T-cell (primary cell): Measurements from ENCODE around the gene HCAR2. TPM values are rescaled to one million over a fixed set of nuclear protein-coding genes. Genes with fewer than 3 reads are reported as not detected.
"Not testable (repeated sequence)": the region's sequence is repeated elsewhere in the genome, so short reads cannot be mapped to it uniquely, and the experiment has no call there.

Experiments used
- ATAC-seq, 4 experiments: fragments of 200-7000 bp in 3 of 4; fragments of 150-1000 bp in 1 of 4; cut with Tn5 transposase; replicated peaks in 1 of 4; 1 replicate in 3 of 4; 2 replicates in 1 of 4; pipeline ENCODE4 v1.10.0; 2021; ENCODE audit warnings: moderate library complexity in 3 of 4, mild to moderate bottlenecking in 2 of 4, moderate number of reproducible peaks in 1 of 4
- CTCF ChIA-PET, 2 donors: fragments of 300-600 bp; sonication (Branson Sonifier 250); formaldehyde crosslinking; loops; one replicate each; lab custom pipeline; 2022; ENCODE audit warnings: antibody characterized with exemption in 2 of 2; lab: Charles Lee
- POLR2A ChIA-PET, 2 donors: fragments of 300-600 bp; sonication (Branson Sonifier 250); formaldehyde crosslinking; loops; one replicate each; lab custom pipeline; 2022; ENCODE audit warnings: antibody characterized with exemption in 2 of 2; lab: Charles Lee
- DNase-seq, 35 experiments: peaks; one replicate each; pipeline versions ENCODE4 v3.0.0 to v3.0.0-alpha.2; 2013 to 2023
- H3K27ac ChIP-seq: one replicate; pipeline ENCODE4 v1.5.1; 2013; ENCODE audit warnings: low read length
- H3K27me3 ChIP-seq, 2 experiments: replicated peaks in 1 of 2; 1 replicate in 1 of 2; 2 replicates in 1 of 2; pipeline versions ENCODE4 v1.6.1 to v1.7.0; 2013; ENCODE audit warnings: low read length in 1 of 2, mixed read lengths in 1 of 2; ENCODE audit not compliant: control insufficient read depth in 2 of 2, insufficient read depth in 2 of 2; ENCODE audit errors: extremely low read depth in 1 of 2
- H3K36me3 ChIP-seq, 2 donors: 1 replicate in 1 of 2; 2 replicates in 1 of 2; pipeline versions ENCODE4 v1.6.1 to v1.7.0; 2013; ENCODE audit warnings: low read length in 1 of 2; ENCODE audit not compliant: control insufficient read depth in 2 of 2, insufficient read depth in 1 of 2; ENCODE audit errors: extremely low read depth in 1 of 2
- H3K4me1 ChIP-seq, 2 experiments: 1 replicate in 1 of 2; 2 replicates in 1 of 2; pipeline versions ENCODE4 v1.6.1 to v1.7.0; 2013; ENCODE audit warnings: low read length in 2 of 2, mixed read lengths in 1 of 2; ENCODE audit not compliant: insufficient read depth in 2 of 2, control insufficient read depth in 1 of 2; ENCODE audit errors: extremely low read depth in 1 of 2
- H3K4me3 ChIP-seq, 2 donors: 1 replicate in 1 of 2; 2 replicates in 1 of 2; pipeline versions ENCODE4 v1.5.1 to v1.7.0; 2013; ENCODE audit warnings: mild to moderate bottlenecking in 2 of 2, low read length in 1 of 2, moderate library complexity in 1 of 2; ENCODE audit not compliant: control insufficient read depth in 1 of 2; ENCODE audit errors: extremely low read depth in 1 of 2
- H3K9me3 ChIP-seq: 2 replicates; pipeline ENCODE4 v1.7.0; 2013
- H3K27ac Mint-ChIP-seq, 2 donors: one replicate each; pipeline ENCODE4 v1.8.0; 2020 to 2021; ENCODE audit warnings: mild to moderate bottlenecking in 2 of 2, mixed read lengths in 2 of 2
- H3K27me3 Mint-ChIP-seq, 2 donors: one replicate each; pipeline ENCODE4 v1.8.0; 2021 to 2022; ENCODE audit warnings: mixed read lengths in 2 of 2
- H3K36me3 Mint-ChIP-seq: one replicate; pipeline ENCODE4 v1.8.0; 2021; ENCODE audit warnings: mixed read lengths
- H3K4me1 Mint-ChIP-seq, 3 donors: one replicate each; pipeline ENCODE4 v1.8.0; 2020 to 2022; ENCODE audit warnings: mixed read lengths in 3 of 3, mild to moderate bottlenecking in 1 of 3
- H3K4me3 Mint-ChIP-seq, 3 donors: one replicate each; pipeline ENCODE4 v1.8.0; 2020 to 2022; ENCODE audit warnings: mild to moderate bottlenecking in 3 of 3, mixed read lengths in 3 of 3, moderate library complexity in 3 of 3
- H3K9me3 Mint-ChIP-seq, 3 donors: one replicate each; pipeline ENCODE4 v1.8.0; 2020 to 2022; ENCODE audit warnings: mixed read lengths in 3 of 3
- WGBS: methylation state at CpG from one replicate; pipeline ENCODE4 v1.1.5; 2013; ENCODE audit warnings: missing lambda C conversion rate; ENCODE audit not compliant: insufficient coverage; 5-methylcytosine and 5-hydroxymethylcytosine counted together
- total RNA-seq, 35 experiments: library from RNA in 6 of 35; stranded (reverse) in 6 of 35; fragments of 120-200 nt in 1 of 35; gene quantifications; one replicate each; pipeline versions ENCODE4 v1.2.1 to v1.2.4 and lab custom pipeline; 2013 to 2026

HCAR2 gene
- total RNA-seq, 5 donors from 2014 or later (not counting 1 experiment from before 2014, with no cell fraction given) = 0.23 TPM; not detected in 4

DNA sequence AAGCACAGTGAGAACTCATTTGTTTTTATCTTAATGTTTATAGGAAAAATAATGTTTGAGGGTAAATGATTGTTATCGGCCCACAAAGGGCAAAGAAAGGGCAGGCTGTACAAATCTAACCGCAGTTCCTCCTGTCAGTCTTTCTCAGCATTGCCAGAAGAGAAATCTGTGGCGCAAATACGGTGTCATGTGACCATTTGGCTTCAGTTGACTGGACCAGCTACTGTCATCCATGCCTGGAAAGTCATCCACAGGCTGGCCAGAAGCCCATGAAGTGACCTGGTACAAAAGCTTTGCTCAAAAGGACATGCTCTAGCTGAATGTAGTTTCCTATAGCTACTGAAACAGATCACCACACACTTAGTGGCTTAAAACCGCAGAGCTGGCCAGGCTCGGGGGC lies 43.6 kb downstream of the HCAR2 start:
- ATAC-seq = no peak

DNA sequence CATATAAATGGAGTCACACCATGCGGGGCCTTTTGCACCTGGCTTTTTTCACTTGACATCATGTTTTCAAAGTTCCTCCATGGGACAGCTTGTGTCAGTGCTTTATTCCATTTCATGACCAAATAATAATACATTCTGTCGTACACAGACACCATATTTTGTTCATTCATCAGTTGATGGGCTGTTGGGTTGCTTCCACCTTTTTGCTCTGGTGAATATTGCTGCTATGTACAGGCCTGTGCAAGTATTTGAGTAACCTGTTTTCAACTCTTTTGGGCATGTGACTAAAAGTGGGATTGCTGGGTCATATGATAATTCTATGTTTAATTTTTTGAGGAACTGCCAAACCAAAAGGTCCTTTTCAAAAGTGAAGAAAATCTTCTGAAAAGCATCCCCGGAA lies 46.9 kb downstream of the HCAR2 start:
- DNase-seq = no peak
- H3K36me3 ChIP-seq = no peaks in the 10 kb centered on the region
- Mint-ChIP-seq H3K4me3 (no peak overlapping the region), H3K27me3 (no peaks in the 10 kb centered on the region), H3K27ac (no peak overlapping the region), H3K9me3 (no peaks in the 10 kb centered on the region), H3K4me1 (no peaks in the 10 kb centered on the region), H3K36me3 (no peaks in the 10 kb centered on the region)
- WGBS = 90% methylated on average over 2 of the region's 3 CpGs
- POLR2A ChIA-PET = no interaction called here
- no peaks in the 10 kb centered on the region for H3K9me3 ChIP-seq
- peaks cover 0 to 2% of the 10 kb centered on the region in 2 experiments for H3K4me1 ChIP-seq
- CTCF ChIA-PET = no interaction called here
- ATAC-seq = no peak
- H3K4me3 ChIP-seq = no peak overlapping the region
- H3K27ac ChIP-seq = no peak overlapping the region
- no peaks in the 10 kb centered on the region for H3K27me3 ChIP-seq

More for the DNA sequence above, 43.6 kb downstream of the HCAR2 start:
- ChIA-PET POLR2A (no interaction called here), CTCF (no interaction called here)
- WGBS = 60% methylated on average over 4 of the region's 6 CpGs
- H3K27me3 Mint-ChIP-seq = no peaks in the 10 kb centered on the region
- H3K4me3 ChIP-seq = no peak overlapping the region
- H3K4me1 ChIP-seq = peaks cover 0 to 2% of the 10 kb centered on the region in 2 experiments
- no peaks in the 10 kb centered on the region for H3K36me3 ChIP-seq
- H3K36me3 Mint-ChIP-seq = no peaks in the 10 kb centered on the region
- no peaks in the 10 kb centered on the region for H3K27me3 ChIP-seq
- no peaks in the 10 kb centered on the region for H3K9me3 Mint-ChIP-seq
- no peaks in the 10 kb centered on the region for H3K4me1 Mint-ChIP-seq
- H3K27ac Mint-ChIP-seq = no peak overlapping the region
- H3K9me3 ChIP-seq = no peaks in the 10 kb centered on the region
- H3K27ac ChIP-seq = no peak overlapping the region
- H3K4me3 Mint-ChIP-seq = no peak overlapping the region
- peak in 4 of 35 experiments; percentile 4 to 9 (median 6) for DNase-seq

DNA sequence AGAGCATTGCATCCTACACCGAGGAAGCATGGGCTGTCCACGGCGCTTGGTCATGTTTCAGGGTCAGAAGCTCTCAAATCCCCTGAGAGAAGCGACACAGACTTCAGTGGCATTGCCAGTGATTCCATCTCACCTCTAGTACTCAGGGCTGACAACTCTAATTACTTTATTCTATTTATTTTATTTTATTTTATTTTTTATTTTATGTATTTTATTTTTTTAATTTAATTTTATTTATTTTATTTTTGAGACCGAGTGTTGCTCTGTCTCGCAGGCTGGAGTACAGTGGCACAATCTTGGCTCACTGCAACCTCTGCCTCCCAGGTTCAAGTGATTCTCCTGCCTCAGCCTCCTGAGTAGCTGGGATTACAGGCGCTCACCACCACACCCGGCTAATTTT lies 49.9 kb downstream of the HCAR2 start:
- H3K9me3 ChIP-seq, H3K4me1 ChIP-seq, H3K4me3 Mint-ChIP-seq, H3K36me3 Mint-ChIP-seq, H3K27me3 Mint-ChIP-seq, H3K27ac ChIP-seq, CTCF ChIA-PET, H3K27ac Mint-ChIP-seq, H3K4me3 ChIP-seq, H3K27me3 ChIP-seq, H3K36me3 ChIP-seq, ATAC-seq, DNase-seq, POLR2A ChIA-PET, H3K4me1 Mint-ChIP-seq, H3K9me3 Mint-ChIP-seq: not testable (repeated sequence)
- 100% methylated on average over 1 of the region's 8 CpGs for WGBS

DNA sequence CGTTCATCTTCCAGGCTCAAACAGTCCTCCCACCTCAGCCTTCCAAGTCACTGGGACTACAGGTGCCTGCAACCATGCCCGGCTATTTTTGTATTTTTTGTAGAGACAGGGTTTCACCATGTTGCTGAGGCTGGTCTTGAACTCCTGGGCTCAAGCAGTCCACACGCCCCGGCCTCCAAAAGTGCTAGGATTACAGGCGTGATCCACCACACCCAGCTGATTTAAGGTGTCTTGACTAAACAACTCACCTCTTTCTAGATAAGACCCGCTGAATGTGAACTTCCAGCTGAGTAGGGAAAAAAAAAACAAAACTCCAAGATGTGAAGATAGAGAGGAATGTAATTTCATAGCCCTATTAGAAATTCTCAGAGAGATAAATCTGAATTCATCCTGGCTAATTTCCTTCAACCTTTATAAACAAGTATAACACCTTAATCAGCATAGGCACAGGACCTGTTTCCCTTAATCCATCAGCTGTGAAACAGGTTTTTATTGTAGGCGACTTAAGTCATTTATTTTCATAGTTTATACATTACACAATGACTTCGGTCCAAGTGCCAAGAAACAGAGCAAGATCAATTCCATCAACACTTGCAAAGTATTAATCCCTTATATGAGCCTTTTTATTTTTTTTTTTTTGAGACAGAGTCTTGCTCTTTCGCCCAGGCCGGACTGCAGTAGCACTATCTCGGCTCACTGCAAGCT lies 51.5 kb downstream of the HCAR2 start:
- Histone ChIP-seq H3K9me3 (no peaks in the 10 kb centered on the region), H3K4me1 (no peaks in the 10 kb centered on the region), H3K27me3 (no peaks in the 10 kb centered on the region), H3K27ac (no peak overlapping the region), H3K36me3 (no peaks in the 10 kb centered on the region), H3K4me3 (no peak overlapping the region)
- H3K9me3 Mint-ChIP-seq = no peaks in the 10 kb centered on the region
- CTCF ChIA-PET = no interaction called here
- DNase-seq (no peak), ATAC-seq (no peak)
- H3K27ac Mint-ChIP-seq = no peak overlapping the region
- H3K27me3 Mint-ChIP-seq = no peaks in the 10 kb centered on the region
- peaks cover 5 to 9% (median 5%) of the 10 kb centered on the region in 3 donors for H3K4me1 Mint-ChIP-seq
- POLR2A ChIA-PET = no interaction called here
- 100% methylated on average over 1 of the region's 11 CpGs for WGBS
- H3K36me3 Mint-ChIP-seq = no peaks in the 10 kb centered on the region
- H3K4me3 Mint-ChIP-seq = no peak overlapping the region

Other genes with a start within 250 kb of the HCAR2 start
- 10 to 100 TPM; 41.9 to 49.5 (median 45.3) TPM for gene ZCCHC8, start 202.4 kb downstream of the HCAR2 start, total RNA-seq
- gene RSRC2, start 176.4 kb downstream of the HCAR2 start, total RNA-seq = 100 to 1,000 TPM in 3 of 5 donors, 10 to 100 TPM in 2; 92.8 to 237 (median 108) TPM
- 10 to 100 TPM; 26.2 to 35.7 (median 29.2) TPM for gene KNTC1, start 176.1 kb downstream of the HCAR2 start, total RNA-seq
- gene HCAR3, start 13.5 kb upstream of the HCAR2 start, total RNA-seq = not detected
- under 1 TPM in 2 of 5 donors, not detected in 3; 0.06 to 0.19 TPM for gene HCAR1, start 27.5 kb upstream of the HCAR2 start, total RNA-seq
- 10 to 100 TPM; 36.6 to 50.6 (median 44.7) TPM for gene DENR, start 49.5 kb upstream of the HCAR2 start, total RNA-seq
- 1 to 10 TPM in 2 of 5 donors, under 1 TPM in 3; 0.70 to 1.5 (median 0.90) TPM for gene CCDC62, start 71.2 kb upstream of the HCAR2 start, total RNA-seq
- 100 to 1,000 TPM; 108 to 123 (median 116) TPM for gene HIP1R, start 132.1 kb upstream of the HCAR2 start, total RNA-seq
- gene VPS37B, start 192.8 kb upstream of the HCAR2 start, total RNA-seq = 10 to 100 TPM; 25.9 to 85.8 (median 34.6) TPM